Neutrophil (primary cell): ENCODE data around the gene KRTAP5-5.

ENCODE experiments used
- H3K27ac ChIP-seq: fragments of 200-600 bp; sonication (generic); 2 replicates; pipeline ENCODE4 v1.5.1; 2016; ENCODE audit warnings: mild to moderate bottlenecking, moderate library complexity
- H3K27me3 ChIP-seq: fragments of 200-600 bp; sonication (generic); 2 replicates; pipeline ENCODE4 v1.6.0; 2016; ENCODE audit warnings: mild to moderate bottlenecking
- H3K36me3 ChIP-seq: fragments of 200-600 bp; sonication (generic); 2 replicates; pipeline ENCODE4 v1.5.1; 2017
- H3K4me1 ChIP-seq, 2 experiments: fragments of 200-600 bp in 1 of 2; sonication (generic) in 1 of 2; 1 replicate in 1 of 2; 2 replicates in 1 of 2; pipeline versions ENCODE4 v1.5.1 to v1.6.1; 2013 to 2016; ENCODE audit warnings: low read depth in 1 of 2, low read length in 1 of 2, mild to moderate bottlenecking in 1 of 2, moderate library complexity in 1 of 2; ENCODE audit not compliant: control insufficient read depth in 1 of 2, insufficient read depth in 1 of 2
- H3K4me3 ChIP-seq, 2 experiments: fragments of 200-600 bp in 1 of 2; sonication (generic) in 1 of 2; 1 replicate in 1 of 2; 2 replicates in 1 of 2; pipeline ENCODE4 v1.5.1; 2013 to 2016; ENCODE audit warnings: low read depth in 1 of 2, low read length in 1 of 2, mild to moderate bottlenecking in 1 of 2, moderate library complexity in 1 of 2
- H3K9me3 ChIP-seq: fragments of 200-600 bp; sonication (generic); 2 replicates; pipeline ENCODE4 v1.5.1; 2016
- CTCF ChIP-seq: fragments of 200-600 bp; sonication (generic); IDR thresholded peaks from 2 replicates; pipeline ENCODE4 v1.5.1; 2016; ENCODE audit warnings: antibody characterized with exemption

Gene KRTAP5-5

GRCh38 chr11:1639102-1639620 is 9.6 kb downstream of the KRTAP5-5 start:
- no peaks in the 10 kb centered on the region for H3K4me1 ChIP-seq
- H3K27me3 ChIP-seq = peaks cover 31% of the 10 kb centered on the region
- H3K27ac ChIP-seq = no peak overlapping the region
- no peaks in the 10 kb centered on the region for H3K9me3 ChIP-seq
- no peak for TF ChIP-seq CTCF
- H3K4me3 ChIP-seq = no peak overlapping the region
- no peaks in the 10 kb centered on the region for H3K36me3 ChIP-seq

GRCh38 chr11:1639666-1640065 is 10.1 kb downstream of the KRTAP5-5 start:
- Histone ChIP-seq H3K27ac (no peak overlapping the region), H3K4me1 (no peaks in the 10 kb centered on the region), H3K4me3 (no peak overlapping the region), H3K27me3 (peaks cover 32% of the 10 kb centered on the region), H3K9me3 (no peaks in the 10 kb centered on the region), H3K36me3 (no peaks in the 10 kb centered on the region)
- TF ChIP-seq CTCF = no peak

GRCh38 chr11:1640076-1640946 is 10.7 kb downstream of the KRTAP5-5 start:
- Histone ChIP-seq H3K27ac (no peak overlapping the region), H3K4me3 (no peak overlapping the region), H3K27me3 (peaks cover 38% of the 10 kb centered on the region), H3K36me3 (no peaks in the 10 kb centered on the region), H3K9me3 (no peaks in the 10 kb centered on the region), H3K4me1 (no peaks in the 10 kb centered on the region)
- peak; percentile 46 for TF ChIP-seq CTCF

GRCh38 chr11:1641096-1641495 is 11.5 kb downstream of the KRTAP5-5 start:
- TF ChIP-seq CTCF = no peak
- H3K4me1 ChIP-seq = no peaks in the 10 kb centered on the region
- no peak overlapping the region for H3K4me3 ChIP-seq
- no peaks in the 10 kb centered on the region for H3K9me3 ChIP-seq
- no peak overlapping the region for H3K27ac ChIP-seq
- no peaks in the 10 kb centered on the region for H3K36me3 ChIP-seq
- H3K27me3 ChIP-seq = peaks cover 45% of the 10 kb centered on the region

- no peaks in the 10 kb centered on the region for H3K36me3 ChIP-seq
- H3K27me3 ChIP-seq = peaks cover 45% of the 10 kb centered on the region
- H3K9me3 ChIP-seq = no peaks in the 10 kb centered on the region
- H3K4me1 ChIP-seq = no peaks in the 10 kb centered on the region
- no peak overlapping the region for H3K4me3 ChIP-seq
- no peak overlapping the region for H3K27ac ChIP-seq
- no peak for TF ChIP-seq CTCF
These were observed 12.9 kb downstream of the KRTAP5-5 start for GRCh38 chr11:1642288-1643145.
